Fibroblast of pulmonary artery (primary cell): ENCODE results near the gene ACSF3.

ENCODE experiments used
- DNase-seq: peaks from one replicate; pipeline ENCODE4 v3.0.0-alpha.2; 2010; ENCODE audit warnings: low read depth
- H3K4me3 ChIP-seq: replicated peaks from 2 replicates; pipeline ENCODE4 v1.5.1; 2011; ENCODE audit warnings: low read depth, mild to moderate bottlenecking, control low read depth, low read length, moderate library complexity
- TF ChIP-seq, protein P1 (sequence below): IDR thresholded peaks from 2 replicates; pipeline ENCODE4 v1.5.1; 2011; ENCODE audit warnings: mild to moderate bottlenecking, control low read depth, low read length, inconsistent platforms; ENCODE audit errors: missing control alignments

Gene ACSF3

DNA sequence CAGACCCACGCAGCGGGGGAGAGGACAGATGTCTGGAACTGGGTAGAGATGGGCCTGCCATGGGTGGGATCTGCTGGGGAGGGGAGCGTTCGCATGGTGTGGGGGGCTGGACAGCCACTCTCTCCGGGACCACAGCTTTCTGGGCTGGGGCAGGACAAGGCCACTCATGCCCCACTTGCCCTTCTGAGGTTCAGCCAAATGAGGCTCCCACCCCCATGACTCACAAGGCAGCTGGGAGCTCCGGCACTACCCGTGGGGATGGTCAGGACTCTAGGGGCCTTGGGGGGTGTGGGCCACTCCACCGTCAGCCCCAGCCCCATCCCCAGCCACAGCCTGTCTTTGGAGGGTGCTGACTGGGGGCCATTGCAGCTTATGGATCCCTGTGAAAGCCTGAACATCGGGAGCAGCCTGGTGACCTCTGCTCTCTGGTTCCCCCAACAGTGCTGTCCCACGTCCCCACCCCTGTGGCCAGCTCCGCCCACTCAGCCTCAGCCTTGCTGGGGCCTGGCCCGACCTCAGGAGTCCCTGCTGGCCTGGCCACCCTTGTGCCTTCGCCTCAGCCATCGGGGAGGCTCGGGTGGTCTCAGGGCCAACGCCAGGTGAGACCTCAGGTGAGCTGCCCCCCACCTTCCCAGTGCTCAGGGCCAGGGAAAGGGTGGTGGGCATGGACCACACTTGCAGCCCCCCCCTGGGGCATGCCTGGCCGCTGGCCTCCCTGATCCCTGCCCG, 73.2 kb downstream of the ACSF3 start:
- H3K4me3 ChIP-seq: no peak overlapping the region
- TF ChIP-seq, protein P1, sequence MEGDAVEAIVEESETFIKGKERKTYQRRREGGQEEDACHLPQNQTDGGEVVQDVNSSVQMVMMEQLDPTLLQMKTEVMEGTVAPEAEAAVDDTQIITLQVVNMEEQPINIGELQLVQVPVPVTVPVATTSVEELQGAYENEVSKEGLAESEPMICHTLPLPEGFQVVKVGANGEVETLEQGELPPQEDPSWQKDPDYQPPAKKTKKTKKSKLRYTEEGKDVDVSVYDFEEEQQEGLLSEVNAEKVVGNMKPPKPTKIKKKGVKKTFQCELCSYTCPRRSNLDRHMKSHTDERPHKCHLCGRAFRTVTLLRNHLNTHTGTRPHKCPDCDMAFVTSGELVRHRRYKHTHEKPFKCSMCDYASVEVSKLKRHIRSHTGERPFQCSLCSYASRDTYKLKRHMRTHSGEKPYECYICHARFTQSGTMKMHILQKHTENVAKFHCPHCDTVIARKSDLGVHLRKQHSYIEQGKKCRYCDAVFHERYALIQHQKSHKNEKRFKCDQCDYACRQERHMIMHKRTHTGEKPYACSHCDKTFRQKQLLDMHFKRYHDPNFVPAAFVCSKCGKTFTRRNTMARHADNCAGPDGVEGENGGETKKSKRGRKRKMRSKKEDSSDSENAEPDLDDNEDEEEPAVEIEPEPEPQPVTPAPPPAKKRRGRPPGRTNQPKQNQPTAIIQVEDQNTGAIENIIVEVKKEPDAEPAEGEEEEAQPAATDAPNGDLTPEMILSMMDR: no peak
- no peak for DNase-seq

- no peak overlapping the region for H3K4me3 ChIP-seq
- DNase-seq: peak; percentile 71
- TF ChIP-seq, protein P1: peak; percentile 80
Measured at GRCh38 chr16:89167425-89167941, 73.8 kb downstream of the ACSF3 start.

GRCh38 chr16:89168381-89169189, 74.9 kb downstream of the ACSF3 start:
- peak; percentile 13 for DNase-seq
- TF ChIP-seq, protein P1: peak; percentile 3
- no peak overlapping the region for H3K4me3 ChIP-seq

DNA sequence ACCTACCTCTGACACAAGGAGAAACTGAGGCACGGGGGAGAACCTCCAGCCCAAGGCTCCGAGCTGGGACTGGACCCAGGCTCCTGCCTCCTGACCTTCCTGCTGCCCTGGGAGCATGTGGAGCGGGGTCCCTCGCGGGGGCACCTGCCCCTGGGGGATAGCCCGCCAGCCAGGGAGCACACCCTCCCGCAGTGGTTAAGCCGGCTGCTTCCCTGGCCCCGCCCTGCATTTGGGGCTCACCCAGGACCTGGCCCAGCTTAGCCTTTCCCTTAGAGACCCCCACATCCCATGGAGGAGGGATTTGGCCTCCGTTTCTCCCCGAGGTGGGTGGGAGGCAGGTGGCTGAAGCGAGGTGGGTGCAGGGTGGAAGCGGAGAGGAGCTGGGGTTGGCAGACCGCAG, 76.1 kb downstream of the ACSF3 start:
- TF ChIP-seq, protein P1: no peak
- H3K4me3 ChIP-seq: no peak overlapping the region

DNA sequence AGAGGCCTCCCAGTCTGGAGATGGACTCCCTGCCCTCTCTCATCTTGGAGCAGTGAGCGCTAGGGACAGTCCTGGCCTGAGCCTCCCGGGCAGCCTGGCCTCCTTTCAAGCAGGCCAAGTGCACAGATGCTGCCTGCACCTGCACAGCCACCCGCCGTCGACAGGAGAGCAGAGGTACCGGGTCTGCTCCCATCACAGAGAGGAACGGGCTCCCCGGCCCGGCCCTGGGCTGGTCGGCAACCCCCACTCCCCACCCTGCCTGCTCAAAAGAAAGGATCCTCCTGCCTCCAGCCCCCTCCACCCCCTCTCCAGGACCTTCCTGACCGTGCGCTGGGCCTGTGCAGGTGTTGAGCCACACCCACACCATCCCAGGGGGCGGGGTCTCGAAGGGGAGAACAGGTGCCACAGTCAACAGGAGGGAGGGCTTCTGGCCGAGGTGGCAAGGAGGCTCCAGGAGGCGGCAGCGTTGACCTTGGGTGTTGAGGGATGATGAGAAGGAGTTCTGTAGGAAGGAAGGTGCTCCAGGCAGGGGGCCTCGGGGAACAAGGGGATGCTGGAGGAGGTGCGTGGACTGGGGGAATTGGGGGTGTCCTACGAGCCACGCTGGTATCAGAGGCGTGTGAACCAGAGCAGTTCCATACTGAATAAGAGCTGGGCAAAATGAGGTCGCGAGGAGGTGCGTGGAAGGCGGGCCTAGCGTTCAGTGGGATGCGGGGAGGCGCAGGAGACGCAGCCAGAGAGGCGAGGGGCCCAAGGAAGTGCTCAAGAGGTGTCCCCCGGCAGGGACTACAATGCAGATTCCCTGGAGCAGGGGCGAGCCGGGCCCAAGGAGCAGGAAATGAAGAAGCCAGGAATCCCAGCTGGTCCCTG, 76.9 kb downstream of the ACSF3 start:
- TF ChIP-seq, protein P1: no peak
- DNase-seq: no peak
- no peak overlapping the region for H3K4me3 ChIP-seq

More for the DNA sequence above, 76.1 kb downstream of the ACSF3 start:
- DNase-seq: no peak
